GM12875 (cell line): ENCODE data around the gene MAMDC2.

ENCODE experiments used
- H3K4me3 ChIP-seq: one replicate; pipeline ENCODE4 v1.5.1; 2011; ENCODE audit warnings: low read depth, low read length, control low read depth
- CTCF ChIP-seq: IDR thresholded peaks from 2 replicates; pipeline ENCODE4 v1.5.1; 2011; ENCODE audit warnings: low read depth, mild to moderate bottlenecking, control low read depth, inconsistent platforms, low read length, moderate library complexity, borderline replicate concordance; ENCODE audit not compliant: insufficient read depth

The MAMDC2 gene

GRCh38 chr9:70015099-70015498 is 28.5 kb upstream of the MAMDC2 start:
- TF ChIP-seq CTCF = no peak
- no peak overlapping the region for H3K4me3 ChIP-seq

GRCh38 chr9:70020217-70020616 is 23.4 kb upstream of the MAMDC2 start:
- TF ChIP-seq CTCF = no peak
- no peak overlapping the region for H3K4me3 ChIP-seq

- H3K4me3 ChIP-seq = no peak overlapping the region
Measured at GRCh38 chr9:70020991-70021571, 22.6 kb upstream of the MAMDC2 start.

GRCh38 chr9:70028287-70028686 is 15.4 kb upstream of the MAMDC2 start:
- H3K4me3 ChIP-seq = no peak overlapping the region
- TF ChIP-seq CTCF = no peak

More at GRCh38 chr9:70020991-70021571, 22.6 kb upstream of the MAMDC2 start:
- TF ChIP-seq CTCF = no peak

- no peak overlapping the region for H3K4me3 ChIP-seq
- no peak for TF ChIP-seq CTCF
Measured at GRCh38 chr9:70030156-70030555, 13.5 kb upstream of the MAMDC2 start.

GRCh38 chr9:70031141-70031545 is 12.5 kb upstream of the MAMDC2 start:
- no peak for TF ChIP-seq CTCF
- H3K4me3 ChIP-seq = no peak overlapping the region

- H3K4me3 ChIP-seq = no peak overlapping the region
- TF ChIP-seq CTCF = no peak
Measured at GRCh38 chr9:70034271-70034711, 9.4 kb upstream of the MAMDC2 start.
